Measurements from ENCODE around the gene ZNF710. TPM values are rescaled to one million over a fixed set of nuclear protein-coding genes. Genes with fewer than 3 reads are reported as not detected.

Gene ZNF710
- polyA plus RNA-seq, 1 of the 3 experiments (the other 2 are of a cell fraction), result 2.7 TPM

DNA sequence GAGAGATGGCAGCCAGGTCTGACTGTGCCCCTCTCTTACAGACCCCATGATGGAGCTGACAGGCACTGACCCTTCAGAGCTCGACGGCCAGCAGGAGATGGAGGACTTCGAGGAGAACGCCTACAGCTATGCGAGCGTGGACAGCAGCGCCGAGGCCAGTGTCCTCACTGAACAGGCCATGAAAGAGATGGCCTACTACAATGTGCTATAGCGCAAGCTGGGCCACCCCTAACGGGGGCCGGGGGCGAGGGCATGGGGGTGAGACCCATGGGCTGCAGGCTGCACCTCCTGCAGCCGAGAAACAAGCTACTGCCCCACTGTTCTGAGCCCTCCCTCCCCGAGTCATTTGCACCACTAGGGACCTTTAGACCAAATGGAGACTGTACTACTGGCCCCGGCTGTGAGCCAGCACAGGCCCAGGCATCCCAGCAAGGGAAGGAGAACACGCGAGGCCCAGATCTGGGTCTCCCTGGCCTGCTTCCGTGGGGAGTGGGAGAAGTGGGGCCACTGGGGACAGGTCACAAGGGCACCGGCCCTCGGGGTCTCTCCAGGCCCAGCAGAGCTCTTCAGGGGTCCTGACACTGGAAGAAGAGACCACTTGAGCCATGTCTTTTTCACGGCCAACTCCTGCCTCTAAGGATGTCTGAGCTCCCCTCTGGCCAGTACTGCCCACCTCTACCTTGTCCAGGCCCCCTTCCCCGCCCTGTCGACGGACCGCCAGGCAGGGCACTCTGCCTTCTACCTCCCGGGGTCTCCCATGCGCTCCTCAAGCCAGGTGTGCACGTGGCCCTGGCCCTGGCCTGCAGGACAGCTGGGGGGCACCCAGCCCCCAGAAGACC, 78.7 kb downstream of the ZNF710 start:
- Histone ChIP-seq H2AFZ (ENCODE audit: low read depth) (no peak overlapping the region), H3K9me2 (no peaks in the 10 kb centered on the region), H3K27ac (ENCODE audit: low read depth in 2 of 2, low read length in 1 of 2) (no peak overlapping the region), H3K27me3 (ENCODE audit: insufficient read depth) (no peaks in the 10 kb centered on the region), H3K9ac (no peak overlapping the region), H3K9me3 (no peaks in the 10 kb centered on the region), H4K20me1 (ENCODE audit: insufficient read depth) (no peaks in the 10 kb centered on the region), H3K4me1 (ENCODE audit: control insufficient read depth in 1 of 2, insufficient read depth in 2 of 2, low read depth in 1 of 2, low read length in 1 of 2) (no peaks in the 10 kb centered on the region), H3K36me3 (replicated peaks in 1 of 2; ENCODE audit: control insufficient read depth in 1 of 2, insufficient read depth in 2 of 2, low read length in 1 of 2) (peaks cover 4 to 11% of the 10 kb centered on the region in 2 experiments), H3K4me3 (ENCODE audit: low read depth in 2 of 2, low read length in 1 of 2) (no peak overlapping the region), H3F3A (replicated peaks; ENCODE audit: insufficient read depth) (no peaks in the 10 kb centered on the region), H3K4me2 (no peak overlapping the region), H3K79me2 (ENCODE audit: insufficient read depth) (no peaks in the 10 kb centered on the region)
- TF ChIP-seq FOXM1 (IDR thresholded peaks at IDR 0.05; ENCODE audit: low read depth) (no peak), NRF1 (IDR thresholded peaks at IDR 0.05; ENCODE audit: low read depth, low read length) (no peak), USF1 (IDR thresholded peaks at IDR 0.05; ENCODE audit: borderline replicate concordance, low read depth) (no peak), ELF1 (IDR thresholded peaks at IDR 0.05) (no peak), EP300 (IDR thresholded peaks at IDR 0.05; ENCODE audit: borderline replicate concordance in 1 of 2, low read depth in 1 of 2, low read length in 1 of 2) (no peak), POLR2AphosphoS5 (IDR thresholded peaks at IDR 0.05; ENCODE audit: low read depth, low read length) (no peak), SMC3 (IDR thresholded peaks at IDR 0.05; ENCODE audit: low read depth, low read length) (no peak), SIN3A (IDR thresholded peaks at IDR 0.05; ENCODE audit: borderline replicate concordance, low read depth, low read length) (no peak), RFX5 (IDR thresholded peaks at IDR 0.05; ENCODE audit: low read length) (no peak), FOSL2 (IDR thresholded peaks at IDR 0.05; ENCODE audit: borderline replicate concordance, low read depth) (no peak), TEAD4 (IDR thresholded peaks at IDR 0.05; ENCODE audit: borderline replicate concordance, insufficient read depth) (no peak), JUND (IDR thresholded peaks at IDR 0.05) (no peak)
- TF ChIP-seq, protein P1, sequence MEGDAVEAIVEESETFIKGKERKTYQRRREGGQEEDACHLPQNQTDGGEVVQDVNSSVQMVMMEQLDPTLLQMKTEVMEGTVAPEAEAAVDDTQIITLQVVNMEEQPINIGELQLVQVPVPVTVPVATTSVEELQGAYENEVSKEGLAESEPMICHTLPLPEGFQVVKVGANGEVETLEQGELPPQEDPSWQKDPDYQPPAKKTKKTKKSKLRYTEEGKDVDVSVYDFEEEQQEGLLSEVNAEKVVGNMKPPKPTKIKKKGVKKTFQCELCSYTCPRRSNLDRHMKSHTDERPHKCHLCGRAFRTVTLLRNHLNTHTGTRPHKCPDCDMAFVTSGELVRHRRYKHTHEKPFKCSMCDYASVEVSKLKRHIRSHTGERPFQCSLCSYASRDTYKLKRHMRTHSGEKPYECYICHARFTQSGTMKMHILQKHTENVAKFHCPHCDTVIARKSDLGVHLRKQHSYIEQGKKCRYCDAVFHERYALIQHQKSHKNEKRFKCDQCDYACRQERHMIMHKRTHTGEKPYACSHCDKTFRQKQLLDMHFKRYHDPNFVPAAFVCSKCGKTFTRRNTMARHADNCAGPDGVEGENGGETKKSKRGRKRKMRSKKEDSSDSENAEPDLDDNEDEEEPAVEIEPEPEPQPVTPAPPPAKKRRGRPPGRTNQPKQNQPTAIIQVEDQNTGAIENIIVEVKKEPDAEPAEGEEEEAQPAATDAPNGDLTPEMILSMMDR (IDR thresholded peaks at IDR 0.05), result no peak
- TF ChIP-seq, protein P2, sequence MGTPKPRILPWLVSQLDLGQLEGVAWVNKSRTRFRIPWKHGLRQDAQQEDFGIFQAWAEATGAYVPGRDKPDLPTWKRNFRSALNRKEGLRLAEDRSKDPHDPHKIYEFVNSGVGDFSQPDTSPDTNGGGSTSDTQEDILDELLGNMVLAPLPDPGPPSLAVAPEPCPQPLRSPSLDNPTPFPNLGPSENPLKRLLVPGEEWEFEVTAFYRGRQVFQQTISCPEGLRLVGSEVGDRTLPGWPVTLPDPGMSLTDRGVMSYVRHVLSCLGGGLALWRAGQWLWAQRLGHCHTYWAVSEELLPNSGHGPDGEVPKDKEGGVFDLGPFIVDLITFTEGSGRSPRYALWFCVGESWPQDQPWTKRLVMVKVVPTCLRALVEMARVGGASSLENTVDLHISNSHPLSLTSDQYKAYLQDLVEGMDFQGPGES (IDR thresholded peaks at IDR 0.05; ENCODE audit: low read depth, low read length), result no peak
- 94% methylated on average over 20 of the region's 28 CpGs for WGBS (ENCODE audit: low lambda C conversion rate)
- CTCF ChIA-PET, result interaction anchor here (1.6 to 4.9 kb wide), 2 partner anchors 9 to 319 kb away, joined by 9 to 25 read pairs; no protein-coding TSS in a partner anchor
- POLR2A ChIA-PET, result interaction anchor here (1.0 to 1.1 kb wide), 2 partner anchors 22 to 186 kb away, joined by 3 read pairs; partner anchors contain the start of genes AP3S2 and IDH2
- no peak for DNase-seq
